ENCODE results near the gene OR8B8.
A peak's percentile ranks its signal among the peaks of the same experiment; 100 is the strongest.
"Not testable (repeated sequence)": the region's sequence is repeated elsewhere in the genome, so short reads cannot be mapped to it uniquely, and the experiment has no call there.

Gene OR8B8

DNA sequence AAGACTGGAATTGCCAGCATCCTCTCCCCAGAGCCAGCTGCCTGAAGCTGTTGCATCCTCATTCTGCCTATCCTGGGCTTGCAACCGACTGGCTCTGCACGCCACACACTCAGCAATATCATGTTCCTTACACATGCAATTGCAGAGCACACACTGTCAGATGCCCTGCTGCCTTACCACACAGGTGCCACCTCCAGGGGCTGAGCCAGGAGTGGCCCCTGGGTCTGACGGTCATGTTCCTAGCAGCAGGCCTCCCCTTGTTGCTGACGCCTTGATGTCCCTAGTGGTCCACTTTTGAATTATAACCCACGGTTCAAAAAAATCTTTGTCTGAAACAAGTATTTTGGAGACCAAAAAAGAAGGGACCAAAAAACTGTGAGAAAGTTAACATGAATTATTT lies 18.5 kb upstream of the OR8B8 start:
- DNase-seq: no peak
- ATAC-seq (replicated peaks): no peak
- peaks cover 8 to 9% of the 10 kb centered on the region in 2 donors for H3K27me3 Mint-ChIP-seq
- H3K4me3 Mint-ChIP-seq: no peak overlapping the region
- peaks cover 0 to 2% of the 10 kb centered on the region in 2 donors for H3K4me1 Mint-ChIP-seq
- no peak overlapping the region for H3K27ac Mint-ChIP-seq
- H3K9me3 Mint-ChIP-seq: peaks cover 0 to 2% of the 10 kb centered on the region in 2 donors
- no peaks in the 10 kb centered on the region for H3K36me3 Mint-ChIP-seq

DNA sequence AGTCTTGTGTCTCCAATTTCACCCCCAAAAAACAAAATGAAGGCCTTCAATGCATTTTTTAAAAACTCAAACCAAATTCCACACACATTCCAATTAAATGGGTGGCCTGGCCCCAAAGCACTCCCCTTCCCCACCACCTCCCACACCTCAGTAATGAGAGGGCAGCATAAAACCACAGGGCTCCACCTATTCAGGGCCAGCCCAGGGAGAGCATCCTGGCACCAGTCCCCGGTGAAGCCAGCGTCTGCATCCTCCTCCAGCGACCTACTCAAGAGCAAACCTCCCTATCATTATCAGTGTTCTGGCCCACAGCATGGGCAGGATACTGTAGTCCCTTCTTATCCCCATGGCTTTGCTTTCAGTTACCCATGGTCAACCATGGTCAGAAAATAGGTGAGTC lies 17.8 kb upstream of the OR8B8 start:
- Mint-ChIP-seq H3K4me1 (peaks cover 0 to 2% of the 10 kb centered on the region in 2 donors), H3K27ac (no peak overlapping the region)

DNA sequence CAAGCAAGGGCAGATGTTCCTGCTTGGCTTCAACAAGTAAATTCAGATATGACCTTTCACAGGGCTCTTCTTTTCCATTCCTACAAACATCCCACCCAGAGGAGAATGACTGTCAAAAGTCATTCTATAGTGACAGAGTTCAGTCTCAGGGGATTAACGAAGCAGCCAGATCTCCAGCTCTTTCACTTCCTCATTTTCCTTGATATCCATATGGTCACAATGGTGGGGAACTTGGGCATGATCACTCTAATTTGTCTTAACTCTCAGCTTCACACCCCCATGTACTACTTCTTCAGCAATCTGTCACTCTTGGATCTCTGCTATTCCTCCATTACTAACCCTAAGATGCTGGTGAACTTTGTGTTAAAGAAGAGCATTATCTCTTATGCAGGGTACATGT lies 15.0 kb upstream of the OR8B8 start:
- Mint-ChIP-seq H3K4me3 (no peak overlapping the region), H3K36me3 (no peaks in the 10 kb centered on the region), H3K9me3 (peaks cover 0 to 2% of the 10 kb centered on the region in 2 donors), H3K27me3 (peaks cover 9 to 12% of the 10 kb centered on the region in 2 donors), H3K27ac (no peak overlapping the region), H3K4me1 (peaks cover 0 to 2% of the 10 kb centered on the region in 2 donors)
- DNase-seq (no peak), ATAC-seq (replicated peaks) (no peak)

More for the DNA sequence above, 17.8 kb upstream of the OR8B8 start:
- ATAC-seq (replicated peaks) (no peak), DNase-seq (no peak)
- Mint-ChIP-seq H3K4me3 (no peak overlapping the region), H3K36me3 (no peaks in the 10 kb centered on the region), H3K27me3 (peaks cover 8 to 9% of the 10 kb centered on the region in 2 donors), H3K9me3 (peaks cover 0 to 2% of the 10 kb centered on the region in 2 donors)

DNA sequence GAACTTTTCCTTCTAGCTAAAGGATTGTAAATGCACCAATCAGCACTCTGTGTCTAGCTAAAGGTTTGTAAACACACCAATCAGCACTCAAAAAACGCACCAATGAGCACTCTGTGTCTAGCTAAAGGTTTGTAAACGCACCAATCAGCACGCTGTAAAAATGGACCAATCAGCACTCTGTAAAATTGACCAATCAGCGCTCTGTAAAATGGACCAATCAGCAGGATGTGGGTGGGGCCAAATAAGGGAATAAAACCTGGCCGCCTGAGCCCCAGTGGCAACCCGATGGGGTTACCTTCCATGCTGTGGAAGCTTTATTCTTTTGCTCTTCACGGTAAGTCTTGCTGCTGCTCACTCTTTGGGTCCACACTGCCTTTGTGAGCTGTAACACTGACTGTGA lies 13.9 kb upstream of the OR8B8 start:
- H3K4me3 Mint-ChIP-seq; H3K27ac Mint-ChIP-seq; DNase-seq; H3K27me3 Mint-ChIP-seq; ATAC-seq (replicated peaks); H3K9me3 Mint-ChIP-seq; H3K4me1 Mint-ChIP-seq; H3K36me3 Mint-ChIP-seq: not testable (repeated sequence)

DNA sequence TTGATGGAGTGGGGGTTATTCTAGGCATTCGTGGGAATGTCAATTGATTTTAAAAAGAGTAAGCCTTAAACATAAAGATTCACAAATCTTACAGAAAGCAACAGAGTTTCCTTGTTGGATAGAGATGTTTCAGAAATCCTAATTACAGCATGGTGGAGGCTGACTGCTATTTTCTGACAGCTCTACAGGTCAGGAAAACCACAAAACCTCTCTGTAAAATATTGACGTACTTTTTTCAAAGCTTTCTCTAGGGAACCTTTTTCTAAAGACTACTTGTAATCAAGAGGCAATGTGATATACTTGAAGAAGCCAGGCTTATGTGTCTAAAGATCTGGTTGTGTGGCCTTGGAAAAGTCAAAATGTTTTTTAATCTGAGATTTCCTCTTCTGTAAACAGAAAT lies 9.1 kb upstream of the OR8B8 start:
- no peaks in the 10 kb centered on the region for H3K4me1 Mint-ChIP-seq
- H3K36me3 Mint-ChIP-seq: no peaks in the 10 kb centered on the region

DNA sequence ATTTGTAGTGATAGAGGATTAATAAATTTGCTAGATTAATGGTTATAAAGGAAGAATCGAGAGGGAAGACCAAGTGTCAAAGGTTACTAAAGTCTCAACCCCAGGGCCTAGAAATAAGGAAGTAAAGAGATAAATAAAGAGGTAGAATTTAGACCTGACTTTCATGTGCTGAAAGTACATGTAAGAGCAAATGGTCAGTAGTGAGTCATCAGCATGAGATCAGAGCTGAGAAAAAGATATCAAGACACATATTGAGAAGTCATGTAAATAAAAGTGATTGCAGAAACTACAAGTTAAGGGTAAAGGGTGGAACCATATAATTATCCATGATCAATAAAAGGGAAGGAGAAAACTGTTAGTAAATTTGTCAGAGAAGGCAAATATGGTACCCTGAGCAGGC lies 1.4 kb upstream of the OR8B8 start:
- no peak overlapping the region for H3K4me3 Mint-ChIP-seq
- peaks cover 5 to 8% of the 10 kb centered on the region in 2 donors for H3K9me3 Mint-ChIP-seq
- no peak for ATAC-seq (replicated peaks)

More for the DNA sequence above, 9.1 kb upstream of the OR8B8 start:
- DNase-seq (no peak), ATAC-seq (replicated peaks) (no peak)
- Mint-ChIP-seq H3K27ac (no peak overlapping the region), H3K9me3 (peaks cover 8% of the 10 kb centered on the region in 2 donors), H3K27me3 (peaks cover 0 to 15% of the 10 kb centered on the region in 2 donors), H3K4me3 (no peak overlapping the region)

DNA sequence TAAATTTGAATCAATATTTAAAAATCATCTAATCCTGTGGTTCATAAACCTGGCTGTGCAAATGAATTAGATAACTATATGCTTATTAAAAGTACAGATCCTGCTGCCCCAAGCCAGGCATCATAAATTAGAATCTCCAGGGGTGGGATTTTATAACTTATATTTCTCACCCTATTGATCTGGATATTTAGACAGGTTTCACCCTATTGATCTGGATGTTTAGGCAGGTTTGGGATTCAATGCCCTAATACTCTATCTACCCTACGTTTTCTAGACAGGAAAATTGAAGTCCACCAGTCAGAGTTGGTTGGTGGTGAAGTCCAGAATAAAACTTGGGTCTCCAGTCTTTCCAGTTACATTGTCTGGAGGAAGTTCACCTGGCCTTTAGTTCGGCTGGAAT lies 2.6 kb downstream of the OR8B8 start:
- no peak for ATAC-seq (replicated peaks)
- Mint-ChIP-seq H3K36me3 (no peaks in the 10 kb centered on the region), H3K4me3 (no peak overlapping the region), H3K27ac (no peak overlapping the region), H3K4me1 (no peaks in the 10 kb centered on the region), H3K9me3 (no peaks in the 10 kb centered on the region), H3K27me3 (peaks cover 11 to 17% of the 10 kb centered on the region in 2 donors)
- no peak for DNase-seq

More for the DNA sequence above, 1.4 kb upstream of the OR8B8 start:
- Mint-ChIP-seq H3K4me1 (no peaks in the 10 kb centered on the region), H3K27me3 (peaks cover 5 to 19% of the 10 kb centered on the region in 2 donors), H3K27ac (no peak overlapping the region), H3K36me3 (no peaks in the 10 kb centered on the region)
- DNase-seq: no peak

DNA sequence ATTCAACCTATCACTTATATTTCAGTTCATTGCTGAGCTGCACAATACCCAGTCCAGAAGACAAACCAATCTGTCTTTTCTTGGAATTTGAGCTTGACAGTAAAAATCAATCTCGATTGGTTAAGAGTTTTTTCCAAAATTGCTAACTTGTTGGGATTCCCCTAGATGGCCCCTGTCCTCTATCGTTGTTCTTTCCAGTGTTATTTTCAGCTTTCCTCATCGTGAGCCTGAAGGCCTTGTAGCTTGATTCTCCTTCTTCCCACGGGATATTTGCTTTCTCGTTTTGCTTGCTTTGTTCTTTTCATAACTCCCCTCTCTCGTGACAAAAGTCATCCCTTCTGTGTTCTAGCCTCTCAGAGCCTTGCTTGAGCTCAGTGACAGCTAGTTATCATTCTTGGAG lies 3.1 kb downstream of the OR8B8 start:
- no peaks in the 10 kb centered on the region for H3K4me1 Mint-ChIP-seq
- peaks cover 11 to 17% of the 10 kb centered on the region in 2 donors for H3K27me3 Mint-ChIP-seq
- H3K27ac Mint-ChIP-seq: no peak overlapping the region
- no peak overlapping the region for H3K4me3 Mint-ChIP-seq
- ATAC-seq (replicated peaks) (no peak), DNase-seq (no peak)
- H3K36me3 Mint-ChIP-seq: no peaks in the 10 kb centered on the region
- H3K9me3 Mint-ChIP-seq: peaks cover 0 to 2% of the 10 kb centered on the region in 2 donors

DNA sequence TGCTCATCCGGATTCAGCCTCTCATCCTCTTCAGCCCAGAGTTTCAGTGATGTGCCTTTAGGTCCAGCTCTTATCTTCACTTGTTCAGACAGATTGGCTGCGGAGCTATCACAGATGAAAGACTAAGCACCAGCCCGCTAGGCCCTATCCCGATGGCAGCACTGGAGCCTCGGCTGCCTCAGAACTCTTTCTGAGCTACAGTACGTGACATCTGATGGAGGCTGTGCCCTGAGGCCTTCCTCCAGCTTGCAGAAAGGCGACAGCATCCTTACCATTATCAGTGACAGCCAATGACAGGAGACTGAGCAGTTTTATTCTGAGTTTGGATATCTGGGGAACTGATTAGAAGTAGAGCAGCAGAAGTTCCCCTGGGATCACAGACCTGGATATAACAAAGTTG lies 4.0 kb downstream of the OR8B8 start:
- H3K4me1 Mint-ChIP-seq: no peaks in the 10 kb centered on the region
- no peaks in the 10 kb centered on the region for H3K36me3 Mint-ChIP-seq
- DNase-seq: no peak
- H3K9me3 Mint-ChIP-seq: peaks cover 0 to 2% of the 10 kb centered on the region in 2 donors
- no peak overlapping the region for H3K27ac Mint-ChIP-seq
- no peak overlapping the region for H3K4me3 Mint-ChIP-seq
- H3K27me3 Mint-ChIP-seq: peaks cover 11 to 17% of the 10 kb centered on the region in 2 donors
- no peak for ATAC-seq (replicated peaks)

DNA sequence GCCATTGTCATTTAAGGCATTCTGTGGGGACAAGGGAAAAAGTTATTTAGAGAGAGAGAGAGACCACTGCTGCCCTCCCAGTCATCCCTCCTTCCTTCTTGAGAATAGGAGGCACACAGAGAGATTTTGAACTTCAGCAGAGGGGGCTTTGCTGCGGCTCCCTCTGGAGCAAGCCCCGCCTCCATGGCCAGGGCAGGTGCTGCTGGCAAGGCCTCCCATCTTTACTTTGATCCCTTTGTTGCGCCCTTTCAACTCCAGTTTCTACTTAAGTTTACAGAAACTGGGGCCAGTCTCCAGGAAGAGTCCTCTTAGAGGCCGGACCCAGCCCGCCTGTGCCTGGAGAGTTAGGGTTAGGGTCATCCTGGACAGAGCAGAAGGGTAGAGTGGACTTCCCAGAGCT lies 4.4 kb downstream of the OR8B8 start:
- peaks cover 0 to 2% of the 10 kb centered on the region in 2 donors for H3K9me3 Mint-ChIP-seq
- ATAC-seq (replicated peaks) (no peak), DNase-seq (no peak)
- H3K27me3 Mint-ChIP-seq: peaks cover 13 to 17% of the 10 kb centered on the region in 2 donors
- H3K36me3 Mint-ChIP-seq: no peaks in the 10 kb centered on the region
- no peak overlapping the region for H3K4me3 Mint-ChIP-seq
- H3K4me1 Mint-ChIP-seq: no peaks in the 10 kb centered on the region
- no peak overlapping the region for H3K27ac Mint-ChIP-seq

DNA sequence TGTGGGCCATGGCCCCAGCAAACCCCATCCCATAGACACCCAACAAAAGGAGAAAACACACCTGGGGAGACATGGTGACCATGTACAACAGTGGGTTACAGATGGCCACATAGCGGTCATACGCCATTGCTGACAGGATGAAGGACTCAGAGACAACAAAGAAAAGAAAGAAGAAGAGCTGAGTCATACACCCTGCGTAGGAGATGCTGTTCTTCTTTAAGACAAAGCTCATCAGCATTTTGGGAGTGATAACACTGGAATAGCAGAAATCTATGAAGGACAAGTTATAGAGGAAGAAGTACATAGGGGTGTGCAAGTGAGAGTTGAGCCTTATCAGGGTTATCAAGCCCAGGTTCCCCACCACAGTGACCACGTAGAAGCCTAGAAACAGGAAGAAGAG lies 4.9 kb downstream of the OR8B8 start:
- ATAC-seq (replicated peaks): no peak
- Mint-ChIP-seq H3K4me1 (no peaks in the 10 kb centered on the region), H3K27me3 (peaks cover 17 to 18% of the 10 kb centered on the region in 2 donors), H3K9me3 (peaks cover 0 to 2% of the 10 kb centered on the region in 2 donors), H3K4me3 (no peak overlapping the region), H3K27ac (no peak overlapping the region), H3K36me3 (no peaks in the 10 kb centered on the region)
- no peak for DNase-seq

DNA sequence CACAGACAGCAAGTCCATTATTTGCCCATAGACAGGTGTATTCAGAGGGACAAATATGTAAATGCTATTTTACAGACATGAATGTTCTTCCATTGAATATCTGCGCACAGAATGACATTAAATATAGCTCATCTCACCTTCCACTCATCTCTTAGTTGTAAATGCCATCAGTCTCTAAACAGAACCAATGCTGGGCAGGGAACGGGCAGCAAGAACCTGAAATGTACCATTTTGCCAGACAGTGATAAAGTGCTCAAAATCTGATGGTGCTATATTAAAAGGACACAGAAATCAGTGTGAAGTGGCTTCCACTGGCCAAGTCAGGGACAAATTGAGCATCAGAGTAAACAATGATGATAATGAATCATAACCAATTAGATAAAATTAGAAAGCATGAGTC lies 10.8 kb downstream of the OR8B8 start:
- H3K36me3 Mint-ChIP-seq: no peaks in the 10 kb centered on the region
- no peak overlapping the region for H3K27ac Mint-ChIP-seq
- H3K9me3 Mint-ChIP-seq: peaks cover 1 to 2% of the 10 kb centered on the region in 2 donors
- peaks cover 14 to 18% of the 10 kb centered on the region in 2 donors for H3K27me3 Mint-ChIP-seq
- H3K4me1 Mint-ChIP-seq: no peaks in the 10 kb centered on the region
- H3K4me3 Mint-ChIP-seq: no peak overlapping the region
- DNase-seq (no peak), ATAC-seq (replicated peaks) (no peak)

DNA sequence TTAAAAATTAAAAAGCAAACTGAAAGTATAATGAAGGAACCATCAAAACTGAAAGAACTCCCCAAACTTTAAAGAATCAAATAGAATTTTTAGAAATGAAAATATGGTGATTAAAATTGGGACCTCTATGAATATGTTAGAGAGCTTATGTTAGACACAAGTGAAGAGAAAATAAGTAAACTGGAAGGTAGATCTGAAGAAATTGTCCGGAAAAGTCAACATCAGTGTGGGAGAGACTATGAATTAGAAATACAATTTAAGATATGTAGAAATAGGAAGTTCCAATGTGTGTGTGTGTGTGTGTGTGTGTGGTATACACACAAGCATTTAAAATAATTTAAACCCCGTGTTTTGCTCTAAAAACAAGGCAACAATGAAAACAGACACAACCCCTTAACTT lies 15.9 kb downstream of the OR8B8 start:
- Mint-ChIP-seq H3K27ac (no peak overlapping the region), H3K4me3 (no peak overlapping the region), H3K9me3 (peaks cover 4 to 8% of the 10 kb centered on the region in 2 donors), H3K27me3 (peaks cover 7 to 10% of the 10 kb centered on the region in 2 donors), H3K4me1 (no peaks in the 10 kb centered on the region), H3K36me3 (no peaks in the 10 kb centered on the region)
- ATAC-seq (replicated peaks): no peak
- no peak for DNase-seq

DNA sequence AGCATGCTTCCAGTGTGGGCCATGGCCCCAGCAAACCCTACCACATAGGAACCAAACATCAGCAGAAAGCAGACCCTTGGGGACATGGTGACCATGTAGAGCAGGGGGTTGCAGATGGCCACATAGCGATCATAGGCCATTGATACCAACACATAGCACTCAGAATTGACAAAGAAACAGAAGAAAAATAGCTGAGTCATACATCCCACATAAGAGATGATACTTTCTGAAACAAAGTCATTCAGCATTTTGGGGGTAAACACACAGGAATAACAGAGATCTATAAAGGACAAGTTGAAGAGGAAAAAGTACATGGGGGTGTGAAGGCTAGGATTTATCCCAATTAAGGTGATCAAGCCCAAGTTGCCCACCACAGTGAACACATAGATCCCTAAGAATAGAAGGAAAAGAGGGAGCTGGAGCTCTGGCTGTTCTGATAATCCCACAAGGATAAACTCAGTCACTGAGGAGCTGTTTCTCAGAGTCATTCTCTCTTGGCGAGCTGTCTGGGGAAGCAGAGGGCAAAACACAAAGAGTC lies 21.0 kb downstream of the OR8B8 start, which contains the start of gene OR8B4:
TSS of gene OR8B4 (minus strand) at position 488 of the 538 bp plus-strand sequence. CDS start at position 488, 0 bp downstream.
- H3K9me3 Mint-ChIP-seq: peaks cover 4% of the 10 kb centered on the region in 2 donors
- H3K27ac Mint-ChIP-seq: peak within 1 kb of the TSS; percentile 52
- no peak within 1 kb of the TSS for H3K4me3 Mint-ChIP-seq
- H3K27me3 Mint-ChIP-seq: peaks cover 19 to 45% of the 10 kb centered on the region in 2 donors
- DNase-seq: no peak
- no peak for ATAC-seq (replicated peaks)
- H3K36me3 Mint-ChIP-seq: no peaks in the 10 kb centered on the region
- H3K4me1 Mint-ChIP-seq: no peaks in the 10 kb centered on the region

DNA sequence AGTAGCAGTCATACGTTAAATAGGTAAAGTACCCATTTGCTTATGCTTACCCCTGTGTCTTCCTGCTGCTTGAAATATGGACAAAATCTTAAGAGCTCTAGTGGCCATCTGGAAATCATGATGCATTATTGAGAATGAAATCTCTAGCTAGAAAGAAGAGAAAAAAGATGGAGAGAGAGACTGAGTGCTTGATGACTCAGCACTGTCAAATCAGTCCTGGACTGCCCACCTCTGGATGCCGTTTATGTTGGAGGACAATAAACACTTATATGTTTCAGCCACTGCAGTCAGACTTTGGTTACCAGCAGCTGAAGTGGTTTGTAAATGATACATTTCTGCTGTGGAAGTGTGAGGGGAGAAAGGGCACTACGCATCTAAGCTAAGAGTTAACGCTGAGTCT lies 24.5 kb downstream of the OR8B8 start:
- DNase-seq: no peak
- Mint-ChIP-seq H3K36me3 (no peaks in the 10 kb centered on the region), H3K27ac (no peak overlapping the region), H3K27me3 (peaks cover 26 to 57% of the 10 kb centered on the region in 2 donors), H3K4me1 (no peaks in the 10 kb centered on the region), H3K9me3 (no peaks in the 10 kb centered on the region), H3K4me3 (no peak overlapping the region)
- no peak for ATAC-seq (replicated peaks)
